H1 (cell line): Measurements from ENCODE around the gene ITGB7. TPM values are rescaled to one million over a fixed set of nuclear protein-coding genes. Genes with fewer than 3 reads are reported as not detected.

Source experiments
- CTCF ChIA-PET: fragments of 300-600 bp; sonication (Branson Sonifier 250); formaldehyde crosslinking; loops from one replicate; lab custom pipeline; 2021; ENCODE audit not compliant: partially characterized antibody; lab: Charles Lee
- POLR2A ChIA-PET: fragments of 300-600 bp; sonication (Branson Sonifier 250); formaldehyde crosslinking; loops from one replicate; lab custom pipeline; 2021; ENCODE audit warnings: inconsistent platforms; ENCODE audit not compliant: partially characterized antibody; lab: Charles Lee
- DNase-seq, 2 experiments: peaks; one replicate each; pipeline versions ENCODE4 v3.0.0 to v3.0.0-alpha.2; 2010 to 2022; ENCODE audit warnings: low spot score in 2 of 2, low read depth in 1 of 2, mixed read lengths in 1 of 2
- FAIRE-seq: peaks from 2 replicates; lab custom pipeline; 2011; peaks lifted over from hg19 to GRCh38; lab: Jason Lieb, UNC
- H2AFZ ChIP-seq: 2 replicates; pipeline ENCODE4 v1.8.1; 2012; ENCODE audit warnings: low read length, inconsistent platforms
- H2AK5ac ChIP-seq: 2 replicates; pipeline ENCODE4 v1.6.1; 2013; ENCODE audit warnings: low read depth, low read length
- H2BK120ac ChIP-seq: replicated peaks from 2 replicates; pipeline ENCODE3; 2013; ENCODE audit warnings: low read depth, low read length, inconsistent platforms
- H2BK12ac ChIP-seq: 2 replicates; pipeline ENCODE4 v1.6.1; 2013; ENCODE audit warnings: low read depth, low read length
- H2BK15ac ChIP-seq: 2 replicates; pipeline ENCODE4 v1.6.1; 2013; ENCODE audit warnings: low read length
- H2BK20ac ChIP-seq: 2 replicates; pipeline ENCODE4 v1.6.1; 2013; ENCODE audit warnings: low read length
- H2BK5ac ChIP-seq: 2 replicates; pipeline ENCODE4 v1.6.1; 2013; ENCODE audit warnings: low read depth, low read length
- H3K14ac ChIP-seq: 2 replicates; pipeline ENCODE4 v1.6.1; 2013; ENCODE audit warnings: inconsistent platforms; ENCODE audit not compliant: insufficient read length
- H3K18ac ChIP-seq: 2 replicates; pipeline ENCODE4 v1.6.1; 2013; ENCODE audit warnings: low read length; ENCODE audit errors: extremely low read depth
- H3K23ac ChIP-seq: 2 replicates; pipeline ENCODE4 v1.6.1; 2013; ENCODE audit warnings: inconsistent platforms; ENCODE audit not compliant: insufficient read length
- H3K23me2 ChIP-seq: 2 replicates; pipeline ENCODE4 v1.6.1; 2013; ENCODE audit warnings: low read depth, low read length
- H3K27ac ChIP-seq: 2 replicates; pipeline ENCODE4 v1.6.1; 2011; ENCODE audit warnings: low read depth, low read length, inconsistent platforms
- H3K27me3 ChIP-seq, 4 experiments: replicated peaks in 1 of 4; 1 replicate in 1 of 4; 2 replicates in 3 of 4; pipeline versions ENCODE4 v1.6.1 to v1.8.1; 2011 to 2013; ENCODE audit warnings: low read length in 3 of 4, mild to moderate bottlenecking in 3 of 4, inconsistent platforms in 2 of 4, mixed read lengths in 2 of 4, moderate library complexity in 1 of 4; ENCODE audit not compliant: control insufficient read depth in 3 of 4, insufficient read depth in 3 of 4; ENCODE audit errors: extremely low read depth in 1 of 4
- H3K36me3 ChIP-seq, 4 experiments: 2 replicates each; pipeline versions ENCODE4 v1.6.1 to v1.8.1; 2011 to 2013; ENCODE audit warnings: mild to moderate bottlenecking in 4 of 4, low read length in 3 of 4, moderate library complexity in 2 of 4, control low read depth in 1 of 4, inconsistent platforms in 1 of 4; ENCODE audit not compliant: insufficient read depth in 4 of 4, control insufficient read depth in 2 of 4
- H3K4ac ChIP-seq: replicated peaks from 2 replicates; pipeline ENCODE3; 2013; ENCODE audit warnings: low read length, low read depth, mixed read lengths, inconsistent platforms; ENCODE audit not compliant: insufficient read length
- H3K4me1 ChIP-seq, 4 experiments: replicated peaks in 1 of 4; 1 replicate in 1 of 4; 2 replicates in 3 of 4; pipeline versions ENCODE4 v1.6.1 to v1.8.1; 2011 to 2013; ENCODE audit warnings: low read length in 3 of 4, inconsistent platforms in 2 of 4, mixed read lengths in 1 of 4; ENCODE audit not compliant: insufficient read depth in 4 of 4, control insufficient read depth in 3 of 4
- H3K4me2 ChIP-seq, 2 experiments: 2 replicates each; pipeline versions ENCODE4 v1.6.1 to v1.8.1; 2011 to 2013; ENCODE audit warnings: low read depth in 2 of 2, low read length in 2 of 2, control low read depth in 1 of 2, inconsistent platforms in 1 of 2, mild to moderate bottlenecking in 1 of 2; ENCODE audit not compliant: insufficient read depth in 1 of 2
- H3K4me3 ChIP-seq, 4 experiments: fragments of 200-600, 300-600 bp in 1 of 4; sonication (generic), shearing (Covaris generic), sonication (Bioruptor Twin) in 1 of 4; 2 replicates each; pipeline versions ENCODE4 v1.5.1 to v1.8.1; 2011 to 2016; ENCODE audit warnings: low read length in 4 of 4, low read depth in 3 of 4, control low read depth in 2 of 4, inconsistent platforms in 2 of 4, mild to moderate bottlenecking in 2 of 4, mixed read lengths in 1 of 4, moderate library complexity in 1 of 4; ENCODE audit not compliant: insufficient read depth in 2 of 4; ENCODE audit errors: extremely low read depth in 1 of 4
- H3K56ac ChIP-seq: replicated peaks from 2 replicates; pipeline ENCODE3; 2013; ENCODE audit warnings: low read depth, mild to moderate bottlenecking, mixed read lengths, low read length, inconsistent platforms; ENCODE audit not compliant: insufficient read length
- H3K79me1 ChIP-seq: 2 replicates; pipeline ENCODE4 v1.6.1; 2013; ENCODE audit warnings: low read depth, low read length, control low read depth
- H3K79me2 ChIP-seq, 2 experiments: 2 replicates each; pipeline versions ENCODE4 v1.6.1 to v1.8.1; 2012 to 2013; ENCODE audit warnings: low read length in 2 of 2, mild to moderate bottlenecking in 2 of 2, inconsistent platforms in 1 of 2; ENCODE audit not compliant: insufficient read depth in 2 of 2, control insufficient read depth in 1 of 2
- H3K9ac ChIP-seq, 4 experiments: replicated peaks in 1 of 4; 1 replicate in 1 of 4; 2 replicates in 3 of 4; pipeline versions ENCODE4 v1.6.1 to v1.8.1; 2011 to 2013; ENCODE audit warnings: low read depth in 3 of 4, low read length in 3 of 4, control low read depth in 2 of 4, mild to moderate bottlenecking in 2 of 4, moderate library complexity in 2 of 4, inconsistent platforms in 1 of 4; ENCODE audit errors: extremely low read depth in 1 of 4
- H3K9me3 ChIP-seq, 2 experiments: 2 replicates each; pipeline versions ENCODE4 v1.6.1 to v1.8.1; 2012 to 2013; ENCODE audit warnings: mild to moderate bottlenecking in 2 of 2, moderate library complexity in 2 of 2, control low read depth in 1 of 2, inconsistent platforms in 1 of 2, low read depth in 1 of 2, low read length in 1 of 2, mixed read lengths in 1 of 2; ENCODE audit not compliant: insufficient read depth in 2 of 2
- H4K20me1 ChIP-seq, 2 experiments: replicated peaks in 1 of 2; 2 replicates each; pipeline versions ENCODE3 to v1.8.1; 2011 to 2013; ENCODE audit warnings: inconsistent platforms in 2 of 2, low read length in 2 of 2, mild to moderate bottlenecking in 1 of 2; ENCODE audit not compliant: insufficient read depth in 2 of 2, control insufficient read depth in 1 of 2
- H4K5ac ChIP-seq: 2 replicates; pipeline ENCODE4 v1.6.1; 2013; ENCODE audit warnings: low read length, low read depth, mixed read lengths, inconsistent platforms; ENCODE audit not compliant: insufficient read length
- H4K8ac ChIP-seq: 2 replicates; pipeline ENCODE4 v1.8.0; 2013; ENCODE audit warnings: mild to moderate bottlenecking, moderate library complexity, low read length, inconsistent platforms; ENCODE audit not compliant: insufficient read depth; ENCODE audit errors: extremely low read depth
- H4K91ac ChIP-seq: replicated peaks from 2 replicates; pipeline ENCODE3; 2013; ENCODE audit warnings: low read length, mixed read lengths, inconsistent platforms; ENCODE audit not compliant: insufficient read length
- POLR2AphosphoS5 ChIP-seq: IDR thresholded peaks from 2 replicates; pipeline ENCODE4 v1.6.1; 2011; ENCODE audit warnings: low read depth, low read length
- SAP30 ChIP-seq: fragments of 300-600 bp; sonication (generic); IDR thresholded peaks from 2 replicates; pipeline ENCODE4 v1.7.1; 2012; ENCODE audit warnings: low read length, moderate library complexity, mild to moderate bottlenecking, inconsistent platforms; ENCODE audit not compliant: insufficient read depth, insufficient replicate concordance
- TAF1 ChIP-seq: IDR thresholded peaks from 2 replicates; pipeline ENCODE4 v1.6.1; 2011; ENCODE audit warnings: mild to moderate bottlenecking, low read depth, low read length
- WGBS, 2 experiments: shearing (Covaris generic) in 1 of 2; methylation state at CpG; one replicate each; pipeline versions ENCODE4 v1.1.6 to v1.1.7; 2013 to 2015; ENCODE audit warnings: low lambda C conversion rate in 2 of 2, mixed read lengths in 2 of 2, inconsistent platforms in 1 of 2, low coverage in 1 of 2, missing lambda C conversion rate in 1 of 2; ENCODE audit not compliant: insufficient replicate concordance in 2 of 2, insufficient coverage in 1 of 2, insufficient read length in 1 of 2; ENCODE audit errors: extremely low coverage in 1 of 2, missing lambda C conversion rate in 1 of 2; 5-methylcytosine and 5-hydroxymethylcytosine counted together
- polyA plus RNA-seq, 7 experiments: library from polyadenylated mRNA; depleted of rRNA in 3 of 7; stranded (reverse) in 5 of 7; unstranded in 2 of 7; fragments of >200 nt in 5 of 7; fragments of 200-250 nt in 2 of 7; gene quantifications; 1 replicate in 5 of 7; 2 replicates in 1 of 7; 4 replicates in 1 of 7; pipeline versions ENCODE4 v1.2.1 to v1.2.3, GENCODE V29; 2011 to 2013; ENCODE audit warnings: missing spikeins in 2 of 7, mixed read lengths in 2 of 7
- total RNA-seq: library from RNA; stranded (reverse); fragmentation: NEBNext Ultra II Directional; extraction: Animal tissue kit (Norgen Biotek cat#: 25700); gene quantifications from 2 replicates; pipeline ENCODE4 v1.2.1, GENCODE V29; 2021
- TF ChIP-seq, protein P1 (sequence below): IDR thresholded peaks from 2 replicates; pipeline ENCODE4 v1.6.1; 2012; ENCODE audit warnings: inconsistent platforms

The ITGB7 gene
- total and polyA plus RNA-seq, 2 of the 8 experiments (the other 6 are each of a cell fraction or from before 2014, with no cell fraction given): 0.35 to 0.54 TPM

DNA sequence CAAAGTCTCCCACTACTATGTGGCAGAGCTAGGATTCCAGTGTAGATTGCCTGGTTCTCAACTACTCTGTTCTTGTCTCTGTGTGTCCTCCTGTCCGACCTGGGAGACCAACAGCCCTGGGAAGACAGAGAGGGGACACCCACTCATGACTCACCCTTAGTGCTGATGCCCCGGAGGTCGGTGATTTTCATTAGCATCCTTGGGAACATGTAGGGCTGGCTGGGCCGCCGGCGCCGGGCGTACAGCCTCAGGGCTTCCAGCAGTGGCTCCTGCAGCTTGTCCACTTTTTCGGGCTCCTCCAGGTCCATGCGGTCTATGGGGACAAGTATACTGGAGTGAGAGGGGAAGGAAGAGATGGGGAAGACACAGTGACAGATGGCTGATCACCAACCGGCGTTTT is 5.9 kb upstream of the ITGB7 start:
- TF ChIP-seq TAF1: no peak
- no peak for TF ChIP-seq SAP30
- TF ChIP-seq, protein P1, sequence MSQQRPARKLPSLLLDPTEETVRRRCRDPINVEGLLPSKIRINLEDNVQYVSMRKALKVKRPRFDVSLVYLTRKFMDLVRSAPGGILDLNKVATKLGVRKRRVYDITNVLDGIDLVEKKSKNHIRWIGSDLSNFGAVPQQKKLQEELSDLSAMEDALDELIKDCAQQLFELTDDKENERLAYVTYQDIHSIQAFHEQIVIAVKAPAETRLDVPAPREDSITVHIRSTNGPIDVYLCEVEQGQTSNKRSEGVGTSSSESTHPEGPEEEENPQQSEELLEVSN: no peak
- no peak for TF ChIP-seq POLR2AphosphoS5
- H2BK12ac ChIP-seq: no peak overlapping the region; the same call in 1 of the 2 replicates
- ChIA-PET POLR2A (interaction anchor here (1.0 to 13.6 kb wide), 13 partner anchors 16 to 244 kb away, joined by 3 to 151 read pairs (median 5); partner anchors contain the start of genes ESPL1, PFDN5 and RARG), CTCF (interaction anchor here (0.7 to 22.3 kb wide), 21 partner anchors 7 to 514 kb away, joined by 3 to 654 read pairs (median 18); partner anchors contain the start of genes AAAS, CALCOCO1, CSAD and ESPL1)
- H3K4me1 ChIP-seq: peaks cover 21 to 41% (median 31%) of the 10 kb centered on the region in 4 experiments
- peaks cover 11% of the 10 kb centered on the region for H3K79me1 ChIP-seq
- H2BK5ac ChIP-seq: no peak overlapping the region
- no peak overlapping the region for H3K18ac ChIP-seq
- no peak for DNase-seq
- WGBS, 2 experiments: 69% methylated on average over 12 of the region's 12 CpGs; no CpG with 5 or more reads in 1 of the 2 experiments
- no peak overlapping the region for H2BK120ac ChIP-seq
- no peak for FAIRE-seq
- H3K27me3 ChIP-seq: no peaks in the 10 kb centered on the region
- H3K9ac ChIP-seq: no peak overlapping the region
- no peak overlapping the region for H3K23ac ChIP-seq
- no peak overlapping the region for H2BK15ac ChIP-seq
- no peak overlapping the region for H2AK5ac ChIP-seq
- H4K8ac ChIP-seq: no peak overlapping the region
- no peak overlapping the region for H3K56ac ChIP-seq
- H4K91ac ChIP-seq: no peak overlapping the region
- no peak overlapping the region for H3K4ac ChIP-seq
- no peak overlapping the region for H3K27ac ChIP-seq
- no peak overlapping the region for H4K5ac ChIP-seq
- H3K4me2 ChIP-seq: no peak overlapping the region
- H2AFZ ChIP-seq: no peak overlapping the region
- H3K79me2 ChIP-seq: peaks cover 12 to 20% of the 10 kb centered on the region in 2 experiments
- no peak overlapping the region for H3K14ac ChIP-seq
- H2BK20ac ChIP-seq: no peak overlapping the region
- peaks cover 2 to 4% of the 10 kb centered on the region in 2 experiments for H4K20me1 ChIP-seq
- H3K9me3 ChIP-seq: no peaks in the 10 kb centered on the region
- H3K4me3 ChIP-seq: no peak overlapping the region
- H3K23me2 ChIP-seq: peaks cover 10% of the 10 kb centered on the region
- H3K36me3 ChIP-seq: peaks cover 20 to 45% (median 31%) of the 10 kb centered on the region in 4 experiments
